SK-N-SH (cell line): Measurements from ENCODE around the gene C3orf20. TPM values are rescaled to one million over a fixed set of nuclear protein-coding genes. Genes with fewer than 3 reads are reported as not detected.

Experiments used
- CTCF ChIA-PET: fragments of 300-600, 350-600 bp; formaldehyde crosslinking; extraction: SDS; loops from one replicate; lab custom pipeline; 2021; lab: Yijun Ruan, JAX
- POLR2A ChIA-PET: fragments of 350-600 bp; sonication (Branson Sonifier 250); formaldehyde crosslinking; extraction: SDS; loops from one replicate; lab custom pipeline; 2020; ENCODE audit warnings: antibody characterized with exemption, inconsistent platforms; lab: Yijun Ruan, JAX
- DNase-seq: peaks from one replicate; pipeline ENCODE4 v3.0.0; 2012
- H2AFZ ChIP-seq: fragments of 200-600 bp; sonication (generic); 2 replicates; pipeline ENCODE4 v1.8.1; 2016; ENCODE audit warnings: antibody characterized with exemption, mild to moderate bottlenecking, low read depth
- H3F3A ChIP-seq: fragments of 200-600 bp; sonication (generic); replicated peaks from 2 replicates; pipeline ENCODE3; 2016; ENCODE audit warnings: antibody characterized with exemption, mild to moderate bottlenecking; ENCODE audit not compliant: insufficient read depth
- H3K27ac ChIP-seq, 2 experiments: fragments of 200-500 bp in 1 of 2; fragments of 200-600 bp in 1 of 2; sonication (Bioruptor generic) in 1 of 2; sonication (generic), shearing (Covaris generic) in 1 of 2; 2 replicates each; pipeline versions ENCODE4 v1.5.1 to v1.6.1; 2014 to 2016; ENCODE audit warnings: low read depth in 2 of 2, inconsistent platforms in 1 of 2, low read length in 1 of 2, mild to moderate bottlenecking in 1 of 2, mixed read lengths in 1 of 2
- H3K27me3 ChIP-seq: fragments of 200-600 bp; sonication (generic), shearing (Covaris generic); 2 replicates; pipeline ENCODE4 v1.6.1; 2016; ENCODE audit warnings: mixed run types; ENCODE audit not compliant: insufficient read depth
- H3K36me3 ChIP-seq, 2 experiments: fragments of 200-500 bp in 1 of 2; fragments of 200-600 bp in 1 of 2; sonication (Bioruptor generic) in 1 of 2; sonication (generic) in 1 of 2; replicated peaks in 1 of 2; 2 replicates each; pipeline versions ENCODE3 to v1.5.1; 2014 to 2016; ENCODE audit warnings: low read length in 1 of 2, mild to moderate bottlenecking in 1 of 2; ENCODE audit not compliant: insufficient read depth in 2 of 2, control insufficient read depth in 1 of 2
- H3K4me1 ChIP-seq, 2 experiments: fragments of 200-500 bp in 1 of 2; fragments of 200-600 bp in 1 of 2; sonication (Bioruptor generic) in 1 of 2; sonication (generic), shearing (Covaris generic) in 1 of 2; 2 replicates each; pipeline versions ENCODE4 v1.5.1 to v1.6.1; 2014 to 2016; ENCODE audit warnings: low read depth in 1 of 2, low read length in 1 of 2, mixed run types in 1 of 2; ENCODE audit not compliant: insufficient read depth in 2 of 2, control insufficient read depth in 1 of 2
- H3K4me2 ChIP-seq: fragments of 200-600 bp; sonication (generic), shearing (Covaris generic); 2 replicates; pipeline ENCODE4 v1.6.1; 2017; ENCODE audit warnings: mixed run types
- H3K4me3 ChIP-seq, 2 experiments: fragments of 200-500 bp in 1 of 2; fragments of 200-600 bp in 1 of 2; sonication (Bioruptor generic) in 1 of 2; sonication (generic), shearing (Covaris generic) in 1 of 2; 2 replicates each; pipeline versions ENCODE4 v1.5.1 to v1.8.1; 2014 to 2016; ENCODE audit warnings: low read depth in 2 of 2, inconsistent platforms in 1 of 2, low read length in 1 of 2, mild to moderate bottlenecking in 1 of 2, mixed read lengths in 1 of 2, moderate library complexity in 1 of 2
- H3K79me2 ChIP-seq: fragments of 200-600 bp; sonication (generic); 2 replicates; pipeline ENCODE4 v1.8.1; 2017; ENCODE audit warnings: mild to moderate bottlenecking; ENCODE audit not compliant: insufficient read depth
- H3K9ac ChIP-seq: fragments of 200-600 bp; sonication (generic); 2 replicates; pipeline ENCODE4 v1.6.1; 2017; ENCODE audit warnings: mixed run types
- H3K9me2 ChIP-seq: fragments of 200-600 bp; sonication (generic); 2 replicates; pipeline ENCODE4 v1.6.1; 2017; ENCODE audit warnings: mixed run types
- H3K9me3 ChIP-seq: fragments of 200-600 bp; sonication (generic); 2 replicates; pipeline ENCODE4 v1.6.1; 2017; ENCODE audit warnings: mixed run types, mild to moderate bottlenecking, moderate library complexity
- H4K20me1 ChIP-seq: fragments of 200-600 bp; sonication (generic); 2 replicates; pipeline ENCODE4 v1.6.1; 2017; ENCODE audit warnings: mild to moderate bottlenecking, mixed run types; ENCODE audit not compliant: insufficient read depth
- CHD2 ChIP-seq: fragments of 150-350 bp; IDR thresholded peaks from 2 replicates; pipeline ENCODE4 v1.6.1; 2018; ENCODE audit warnings: low read length; ENCODE audit not compliant: partially characterized antibody
- EZH2phosphoT487 ChIP-seq: fragments of 200-600 bp; sonication (generic); IDR thresholded peaks from 2 replicates; pipeline ENCODE4 v1.6.1; 2017; ENCODE audit warnings: low read depth, mixed run types, mild to moderate bottlenecking, antibody characterized with exemption, moderate library complexity, borderline replicate concordance
- FOSL2 ChIP-seq: IDR thresholded peaks from 2 replicates; pipeline ENCODE4 v1.4.0; 2012; ENCODE audit warnings: low read depth, mild to moderate bottlenecking, moderate library complexity, borderline replicate concordance
- GABPA ChIP-seq: IDR thresholded peaks from 2 replicates; pipeline ENCODE4 v1.4.0; 2012; ENCODE audit warnings: low read depth, mild to moderate bottlenecking
- MEF2A ChIP-seq: IDR thresholded peaks from 2 replicates; pipeline ENCODE4 v1.4.0; 2012; ENCODE audit warnings: low read depth, borderline replicate concordance
- NFIC ChIP-seq: IDR thresholded peaks from 2 replicates; pipeline ENCODE4 v1.4.0; 2012; ENCODE audit warnings: borderline replicate concordance
- POLR2AphosphoS5 ChIP-seq: IDR thresholded peaks from 2 replicates; pipeline ENCODE4 v1.6.1; 2012; ENCODE audit warnings: low read depth, low read length
- RAD21 ChIP-seq: IDR thresholded peaks from 2 replicates; pipeline ENCODE4 v1.6.1; 2012; ENCODE audit warnings: mild to moderate bottlenecking, low read length
- RCOR1 ChIP-seq: fragments of 150-350 bp; IDR thresholded peaks from 2 replicates; pipeline ENCODE4 v1.6.1; 2017; ENCODE audit warnings: antibody characterized with exemption, low read length
- SMC3 ChIP-seq: IDR thresholded peaks from 2 replicates; pipeline ENCODE4 v1.6.1; 2012; ENCODE audit warnings: low read depth, low read length, improper control_type of control experiment
- WGBS: methylation state at CpG from one replicate; pipeline ENCODE4 v1.1.6; 2017; ENCODE audit warnings: low lambda C conversion rate; 5-methylcytosine and 5-hydroxymethylcytosine counted together
- polyA plus RNA-seq, 3 experiments: library from polyadenylated mRNA; depleted of rRNA; stranded (reverse); fragments of >200 nt; gene quantifications; 2 replicates each; pipeline ENCODE4 v1.2.3, GENCODE V29; 2012
- TF ChIP-seq, protein P1 (sequence below): IDR thresholded peaks from 2 replicates; pipeline ENCODE4; 2012
- TF ChIP-seq, protein P2 (sequence below): IDR thresholded peaks from 2 replicates; pipeline ENCODE4 v1.6.1; 2012; ENCODE audit warnings: mild to moderate bottlenecking, low read depth, low read length, moderate library complexity
- TF ChIP-seq, protein P3 (sequence below): fragments of 150-350 bp; IDR thresholded peaks from 2 replicates; pipeline ENCODE4 v1.6.1; 2017; ENCODE audit warnings: antibody characterized with exemption, low read length, low read depth, borderline replicate concordance
- TF ChIP-seq, protein P4 (sequence below): fragments of 150-350 bp; IDR thresholded peaks from 2 replicates; pipeline ENCODE4 v1.6.1; 2016; ENCODE audit warnings: mild to moderate bottlenecking, low read depth, low read length
- TF ChIP-seq, protein P5 (sequence below): IDR thresholded peaks from 2 replicates; pipeline ENCODE4 v1.4.0; 2012; ENCODE audit warnings: low read depth, borderline replicate concordance
- TF ChIP-seq, protein P6 (sequence below): IDR thresholded peaks from 2 replicates; pipeline ENCODE4 v1.4.0; 2012; ENCODE audit warnings: low read depth

The C3orf20 gene
- polyA plus RNA-seq, 1 of the 3 experiments (the other 2 are of a cell fraction): not detected

DNA sequence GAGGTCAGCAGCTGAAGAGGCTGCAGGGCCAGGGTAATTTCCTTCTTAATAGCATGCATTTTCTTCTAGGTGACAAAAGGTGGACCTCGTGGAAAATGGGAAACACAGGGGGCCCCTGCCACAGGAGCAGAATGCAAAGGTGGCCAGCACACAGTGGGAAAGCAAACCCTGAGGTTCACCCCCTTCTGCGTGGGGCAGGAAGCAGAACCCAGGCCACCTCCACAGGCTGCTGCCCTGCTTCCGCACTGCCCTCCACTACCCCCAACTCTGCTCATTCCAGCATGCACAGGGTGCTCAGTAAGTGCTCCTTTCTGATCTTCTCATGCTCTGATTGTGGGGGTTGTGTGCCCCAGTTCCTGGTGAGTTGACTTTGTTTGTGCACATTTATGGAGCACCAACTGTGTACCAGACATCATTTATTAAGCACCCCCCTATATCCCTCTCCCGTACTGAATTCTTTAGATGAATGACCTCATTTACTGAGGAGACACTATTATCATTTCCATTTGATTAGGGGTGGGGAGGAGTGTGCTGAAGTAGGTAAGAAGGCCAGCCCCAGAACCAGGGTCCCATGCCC is 131.1 kb downstream of the C3orf20 start:
- DNase-seq: no peak
- H3K9me3 ChIP-seq: no peaks in the 10 kb centered on the region
- no peaks in the 10 kb centered on the region for H4K20me1 ChIP-seq
- peaks cover 0 to 5% of the 10 kb centered on the region in 2 experiments; a peak in 1 of 4 replicates for H3K4me1 ChIP-seq
- no peak overlapping the region for H3K27ac ChIP-seq
- ChIA-PET CTCF (interaction anchor here (0.9 kb wide), 1 partner anchor 14 kb away, joined by 4 read pairs; no protein-coding TSS in a partner anchor), POLR2A (no interaction called here)
- TF ChIP-seq MEF2A: no peak
- H2AFZ ChIP-seq: no peak overlapping the region
- no peak overlapping the region for H3K4me2 ChIP-seq
- no peak overlapping the region for H3K4me3 ChIP-seq
- H3K27me3 ChIP-seq: peaks cover 2% of the 10 kb centered on the region; the same call in 1 of the 2 replicates
- 49% methylated on average over 3 of the region's 4 CpGs for WGBS
- no peak overlapping the region for H3K9ac ChIP-seq
- no peaks in the 10 kb centered on the region for H3K36me3 ChIP-seq
- H3F3A ChIP-seq: no peaks in the 10 kb centered on the region
- no peaks in the 10 kb centered on the region for H3K9me2 ChIP-seq
- no peaks in the 10 kb centered on the region for H3K79me2 ChIP-seq

DNA sequence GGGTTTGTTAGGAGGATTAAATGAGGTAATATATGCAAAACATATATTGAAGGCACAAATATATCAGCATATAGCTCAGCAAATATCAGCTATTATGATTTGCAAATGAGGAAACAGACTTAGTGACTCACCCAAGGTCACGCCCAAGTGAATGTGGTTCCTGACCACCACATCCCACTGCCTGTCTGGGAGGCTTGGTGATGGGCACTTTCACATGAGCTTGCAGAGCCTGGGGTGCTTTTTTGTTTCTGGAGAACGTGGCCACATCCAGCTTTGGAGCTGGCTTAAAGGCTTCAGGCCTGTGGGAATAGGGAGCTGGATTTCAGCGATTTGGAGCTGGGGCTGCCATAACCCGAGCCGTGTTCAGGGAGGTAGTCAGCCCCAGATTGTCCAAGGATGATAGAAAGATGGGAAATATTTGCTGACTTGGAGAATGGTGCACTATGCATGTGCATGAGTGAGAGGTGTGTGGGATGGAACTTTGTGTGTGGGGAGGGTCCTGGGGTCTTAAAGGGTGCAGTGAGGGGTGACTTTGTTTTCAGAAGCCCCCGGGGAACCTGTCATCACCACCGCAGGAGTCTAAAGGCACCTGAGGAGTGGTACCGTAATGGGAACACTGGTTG is 131.8 kb downstream of the C3orf20 start:
- H3K27ac ChIP-seq: no peak overlapping the region
- peaks cover 0 to 5% of the 10 kb centered on the region in 2 experiments; a peak in 1 of 4 replicates for H3K4me1 ChIP-seq
- no peaks in the 10 kb centered on the region for H3K79me2 ChIP-seq
- CTCF ChIA-PET: interaction anchor here (0.9 to 1.0 kb wide), 3 partner anchors 15 to 108 kb away, joined by 3 to 4 read pairs (median 3); no protein-coding TSS in a partner anchor
- no peak overlapping the region for H3K4me2 ChIP-seq
- no peak for DNase-seq
- no peaks in the 10 kb centered on the region for H3K9me2 ChIP-seq
- H3K9ac ChIP-seq: no peak overlapping the region
- H3K9me3 ChIP-seq: no peaks in the 10 kb centered on the region
- no peak overlapping the region for H3K4me3 ChIP-seq
- WGBS: 39% methylated on average over 8 of the region's 8 CpGs
- POLR2A ChIA-PET: interaction anchor here (0.5 kb wide), 1 partner anchor 458 kb away, joined by 4 read pairs; no protein-coding TSS in a partner anchor
- H3K36me3 ChIP-seq: no peaks in the 10 kb centered on the region
- no peaks in the 10 kb centered on the region for H3F3A ChIP-seq
- no peaks in the 10 kb centered on the region for H4K20me1 ChIP-seq
- peaks cover 9% of the 10 kb centered on the region; the same call in 1 of the 2 replicates for H3K27me3 ChIP-seq
- no peak overlapping the region for H2AFZ ChIP-seq
- TF ChIP-seq, protein P1, sequence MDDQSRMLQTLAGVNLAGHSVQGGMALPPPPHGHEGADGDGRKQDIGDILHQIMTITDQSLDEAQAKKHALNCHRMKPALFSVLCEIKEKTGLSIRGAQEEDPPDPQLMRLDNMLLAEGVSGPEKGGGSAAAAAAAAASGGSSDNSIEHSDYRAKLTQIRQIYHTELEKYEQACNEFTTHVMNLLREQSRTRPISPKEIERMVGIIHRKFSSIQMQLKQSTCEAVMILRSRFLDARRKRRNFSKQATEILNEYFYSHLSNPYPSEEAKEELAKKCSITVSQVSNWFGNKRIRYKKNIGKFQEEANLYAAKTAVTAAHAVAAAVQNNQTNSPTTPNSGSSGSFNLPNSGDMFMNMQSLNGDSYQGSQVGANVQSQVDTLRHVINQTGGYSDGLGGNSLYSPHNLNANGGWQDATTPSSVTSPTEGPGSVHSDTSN: no peak
- TF ChIP-seq EZH2phosphoT487 (no peak), RAD21 (no peak), CHD2 (no peak), RCOR1 (no peak), GABPA (no peak), FOSL2 (no peak), POLR2AphosphoS5 (no peak), SMC3 (no peak), NFIC (no peak)
- TF ChIP-seq, protein P2, sequence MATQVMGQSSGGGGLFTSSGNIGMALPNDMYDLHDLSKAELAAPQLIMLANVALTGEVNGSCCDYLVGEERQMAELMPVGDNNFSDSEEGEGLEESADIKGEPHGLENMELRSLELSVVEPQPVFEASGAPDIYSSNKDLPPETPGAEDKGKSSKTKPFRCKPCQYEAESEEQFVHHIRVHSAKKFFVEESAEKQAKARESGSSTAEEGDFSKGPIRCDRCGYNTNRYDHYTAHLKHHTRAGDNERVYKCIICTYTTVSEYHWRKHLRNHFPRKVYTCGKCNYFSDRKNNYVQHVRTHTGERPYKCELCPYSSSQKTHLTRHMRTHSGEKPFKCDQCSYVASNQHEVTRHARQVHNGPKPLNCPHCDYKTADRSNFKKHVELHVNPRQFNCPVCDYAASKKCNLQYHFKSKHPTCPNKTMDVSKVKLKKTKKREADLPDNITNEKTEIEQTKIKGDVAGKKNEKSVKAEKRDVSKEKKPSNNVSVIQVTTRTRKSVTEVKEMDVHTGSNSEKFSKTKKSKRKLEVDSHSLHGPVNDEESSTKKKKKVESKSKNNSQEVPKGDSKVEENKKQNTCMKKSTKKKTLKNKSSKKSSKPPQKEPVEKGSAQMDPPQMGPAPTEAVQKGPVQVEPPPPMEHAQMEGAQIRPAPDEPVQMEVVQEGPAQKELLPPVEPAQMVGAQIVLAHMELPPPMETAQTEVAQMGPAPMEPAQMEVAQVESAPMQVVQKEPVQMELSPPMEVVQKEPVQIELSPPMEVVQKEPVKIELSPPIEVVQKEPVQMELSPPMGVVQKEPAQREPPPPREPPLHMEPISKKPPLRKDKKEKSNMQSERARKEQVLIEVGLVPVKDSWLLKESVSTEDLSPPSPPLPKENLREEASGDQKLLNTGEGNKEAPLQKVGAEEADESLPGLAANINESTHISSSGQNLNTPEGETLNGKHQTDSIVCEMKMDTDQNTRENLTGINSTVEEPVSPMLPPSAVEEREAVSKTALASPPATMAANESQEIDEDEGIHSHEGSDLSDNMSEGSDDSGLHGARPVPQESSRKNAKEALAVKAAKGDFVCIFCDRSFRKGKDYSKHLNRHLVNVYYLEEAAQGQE: no peak
- TF ChIP-seq, protein P3, sequence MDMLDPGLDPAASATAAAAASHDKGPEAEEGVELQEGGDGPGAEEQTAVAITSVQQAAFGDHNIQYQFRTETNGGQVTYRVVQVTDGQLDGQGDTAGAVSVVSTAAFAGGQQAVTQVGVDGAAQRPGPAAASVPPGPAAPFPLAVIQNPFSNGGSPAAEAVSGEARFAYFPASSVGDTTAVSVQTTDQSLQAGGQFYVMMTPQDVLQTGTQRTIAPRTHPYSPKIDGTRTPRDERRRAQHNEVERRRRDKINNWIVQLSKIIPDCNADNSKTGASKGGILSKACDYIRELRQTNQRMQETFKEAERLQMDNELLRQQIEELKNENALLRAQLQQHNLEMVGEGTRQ: no peak
- TF ChIP-seq, protein P4, sequence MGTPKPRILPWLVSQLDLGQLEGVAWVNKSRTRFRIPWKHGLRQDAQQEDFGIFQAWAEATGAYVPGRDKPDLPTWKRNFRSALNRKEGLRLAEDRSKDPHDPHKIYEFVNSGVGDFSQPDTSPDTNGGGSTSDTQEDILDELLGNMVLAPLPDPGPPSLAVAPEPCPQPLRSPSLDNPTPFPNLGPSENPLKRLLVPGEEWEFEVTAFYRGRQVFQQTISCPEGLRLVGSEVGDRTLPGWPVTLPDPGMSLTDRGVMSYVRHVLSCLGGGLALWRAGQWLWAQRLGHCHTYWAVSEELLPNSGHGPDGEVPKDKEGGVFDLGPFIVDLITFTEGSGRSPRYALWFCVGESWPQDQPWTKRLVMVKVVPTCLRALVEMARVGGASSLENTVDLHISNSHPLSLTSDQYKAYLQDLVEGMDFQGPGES: no peak
- TF ChIP-seq, protein P5, sequence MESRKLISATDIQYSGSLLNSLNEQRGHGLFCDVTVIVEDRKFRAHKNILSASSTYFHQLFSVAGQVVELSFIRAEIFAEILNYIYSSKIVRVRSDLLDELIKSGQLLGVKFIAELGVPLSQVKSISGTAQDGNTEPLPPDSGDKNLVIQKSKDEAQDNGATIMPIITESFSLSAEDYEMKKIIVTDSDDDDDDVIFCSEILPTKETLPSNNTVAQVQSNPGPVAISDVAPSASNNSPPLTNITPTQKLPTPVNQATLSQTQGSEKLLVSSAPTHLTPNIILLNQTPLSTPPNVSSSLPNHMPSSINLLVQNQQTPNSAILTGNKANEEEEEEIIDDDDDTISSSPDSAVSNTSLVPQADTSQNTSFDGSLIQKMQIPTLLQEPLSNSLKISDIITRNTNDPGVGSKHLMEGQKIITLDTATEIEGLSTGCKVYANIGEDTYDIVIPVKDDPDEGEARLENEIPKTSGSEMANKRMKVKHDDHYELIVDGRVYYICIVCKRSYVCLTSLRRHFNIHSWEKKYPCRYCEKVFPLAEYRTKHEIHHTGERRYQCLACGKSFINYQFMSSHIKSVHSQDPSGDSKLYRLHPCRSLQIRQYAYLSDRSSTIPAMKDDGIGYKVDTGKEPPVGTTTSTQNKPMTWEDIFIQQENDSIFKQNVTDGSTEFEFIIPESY: no peak
- TF ChIP-seq, protein P6, sequence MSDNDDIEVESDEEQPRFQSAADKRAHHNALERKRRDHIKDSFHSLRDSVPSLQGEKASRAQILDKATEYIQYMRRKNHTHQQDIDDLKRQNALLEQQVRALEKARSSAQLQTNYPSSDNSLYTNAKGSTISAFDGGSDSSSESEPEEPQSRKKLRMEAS: no peak
